Measurements from ENCODE around the gene UGT1A9.

- TF ChIP-seq, protein P1, sequence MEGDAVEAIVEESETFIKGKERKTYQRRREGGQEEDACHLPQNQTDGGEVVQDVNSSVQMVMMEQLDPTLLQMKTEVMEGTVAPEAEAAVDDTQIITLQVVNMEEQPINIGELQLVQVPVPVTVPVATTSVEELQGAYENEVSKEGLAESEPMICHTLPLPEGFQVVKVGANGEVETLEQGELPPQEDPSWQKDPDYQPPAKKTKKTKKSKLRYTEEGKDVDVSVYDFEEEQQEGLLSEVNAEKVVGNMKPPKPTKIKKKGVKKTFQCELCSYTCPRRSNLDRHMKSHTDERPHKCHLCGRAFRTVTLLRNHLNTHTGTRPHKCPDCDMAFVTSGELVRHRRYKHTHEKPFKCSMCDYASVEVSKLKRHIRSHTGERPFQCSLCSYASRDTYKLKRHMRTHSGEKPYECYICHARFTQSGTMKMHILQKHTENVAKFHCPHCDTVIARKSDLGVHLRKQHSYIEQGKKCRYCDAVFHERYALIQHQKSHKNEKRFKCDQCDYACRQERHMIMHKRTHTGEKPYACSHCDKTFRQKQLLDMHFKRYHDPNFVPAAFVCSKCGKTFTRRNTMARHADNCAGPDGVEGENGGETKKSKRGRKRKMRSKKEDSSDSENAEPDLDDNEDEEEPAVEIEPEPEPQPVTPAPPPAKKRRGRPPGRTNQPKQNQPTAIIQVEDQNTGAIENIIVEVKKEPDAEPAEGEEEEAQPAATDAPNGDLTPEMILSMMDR (IDR thresholded peaks at IDR 0.05; ENCODE audit: low read length): no peak
- TF ChIP-seq EZH2phosphoT487 (IDR thresholded peaks at IDR 0.05; ENCODE audit: low read length): no peak
- TF ChIP-seq EZH2 (optimal IDR thresholded peaks at IDR 0.05; ENCODE audit: low read depth, low read length): no peak
Observed at GRCh38 chr2:233769260-233769659, 97.6 kb downstream of the UGT1A9 start.

Measured in MM.1S (cell line).